Measurements from ENCODE around the gene FOXN1. TPM values are rescaled to one million over a fixed set of nuclear protein-coding genes. Genes with fewer than 3 reads are reported as not detected.

The FOXN1 gene
- polyA plus RNA-seq, 2 of the 4 experiments (the other 2 are of a cell fraction), result not detected

GRCh38 chr17:28480799-28481571 is 25.2 kb upstream of the FOXN1 start:
- FAIRE-seq, result no peak
- Histone ChIP-seq H3K4me2 (no peak overlapping the region), H3K4me1 (peaks cover 11% of the 10 kb centered on the region), H3K9me3 (no peaks in the 10 kb centered on the region), H3K4me3 (no peak overlapping the region), H3K27ac (no peak overlapping the region)
- ChIA-PET CTCF (interaction anchor here (1.1 to 7.7 kb wide), 3 partner anchors 9 to 19 kb away, joined by 4 to 47 read pairs (median 5); no protein-coding TSS in a partner anchor), POLR2A (no interaction called here)
- 62% methylated on average over 10 of the region's 10 CpGs for WGBS (ENCODE audit: missing lambda C conversion rate)
- ATAC-seq, result no peak
- TF ChIP-seq ATOH8 (CRISPR knock-in tag; IDR thresholded peaks at IDR 0.05; ENCODE audit: low read depth) (no peak), ELK1 (IDR thresholded peaks at IDR 0.05; ENCODE audit: low read depth, low read length) (no peak), CEBPB (IDR thresholded peaks at IDR 0.05) (no peak), CHD4 (IDR thresholded peaks at IDR 0.05; ENCODE audit: borderline replicate concordance) (no peak), CHD2 (IDR thresholded peaks at IDR 0.05; ENCODE audit: low read length, partially characterized antibody) (no peak), PHF8 (IDR thresholded peaks at IDR 0.05; ENCODE audit: borderline replicate concordance, low read depth) (no peak), HES2 (IDR thresholded peaks at IDR 0.05) (no peak), FOSL2 (IDR thresholded peaks at IDR 0.05) (no peak), FOSL2 (CRISPR knock-in tag; IDR thresholded peaks at IDR 0.05) (no peak), HEYL (CRISPR knock-in tag; IDR thresholded peaks at IDR 0.05) (no peak), MAFK (IDR thresholded peaks at IDR 0.05; ENCODE audit: partially characterized antibody) (no peak), ZSCAN20 (CRISPR knock-in tag; IDR thresholded peaks at IDR 0.05) (no peak), EHF (CRISPR knock-in tag; IDR thresholded peaks at IDR 0.05) (no peak), CBX8 (IDR thresholded peaks at IDR 0.05) (no peak), MYC (IDR thresholded peaks at IDR 0.05; ENCODE audit: borderline replicate concordance, low read length) (no peak), BCL3 (IDR thresholded peaks at IDR 0.05) (no peak), EP300 (IDR thresholded peaks at IDR 0.05) (no peak), GATA3 (IDR thresholded peaks at IDR 0.05; ENCODE audit: borderline replicate concordance) (no peak), JUNB (IDR thresholded peaks at IDR 0.05) (no peak), HOXA7 (CRISPR knock-in tag; IDR thresholded peaks at IDR 0.05) (no peak)
- DNase-seq (ENCODE audit: low read depth in 1 of 2, low spot score in 1 of 2), result no peak

GRCh38 chr17:28482551-28483199 is 23.5 kb upstream of the FOXN1 start:
- Histone ChIP-seq H3K4me1 (0 out of 3 replicates have a peak, but pooled peaks cover 3% of the 10 kb centered on the region), H3K27ac (no peak overlapping the region), H3K4me2 (no peak overlapping the region), H3K9me3 (no peaks in the 10 kb centered on the region), H3K4me3 (no peak overlapping the region)
- FAIRE-seq (no peak), ATAC-seq (peak in 1 of 2 experiments; percentile 26; a peak in 1 of 6 replicates), DNase-seq (ENCODE audit: low read depth in 1 of 2, low spot score in 1 of 2) (no peak)
- CTCF ChIA-PET, result interaction anchor here (4.8 to 7.7 kb wide), 2 partner anchors 12 kb away, joined by 47 to 58 read pairs; no protein-coding TSS in a partner anchor
- 27% methylated on average over 10 of the region's 10 CpGs for WGBS (ENCODE audit: missing lambda C conversion rate)
- POLR2A ChIA-PET, result no interaction called here
- TF ChIP-seq REST (IDR thresholded peaks at IDR 0.05) (no peak), HDAC2 (IDR thresholded peaks at IDR 0.05) (no peak), CEBPB (IDR thresholded peaks at IDR 0.05) (no peak), NR3C1 (IDR thresholded peaks at IDR 0.05) (no peak), PHF8 (IDR thresholded peaks at IDR 0.05; ENCODE audit: borderline replicate concordance, low read depth) (no peak), POLR2AphosphoS2 (conservative IDR thresholded peaks at IDR 0.05; ENCODE audit: low read length) (no peak), USF2 (IDR thresholded peaks at IDR 0.05) (no peak), HES2 (IDR thresholded peaks at IDR 0.05) (no peak), GATA3 (IDR thresholded peaks at IDR 0.05; ENCODE audit: borderline replicate concordance) (no peak), HOXB5 (CRISPR knock-in tag; IDR thresholded peaks at IDR 0.05) (no peak), PBX3 (IDR thresholded peaks at IDR 0.05) (no peak)

Measured in A549 (cell line).